Endothelial cell of umbilical vein (primary cell): ENCODE results near the gene LAMC1. TPM values are rescaled to one million over a fixed set of nuclear protein-coding genes. Genes with fewer than 3 reads are reported as not detected.

Experiments used
- BruUV-seq: library from RNA; stranded (reverse); fragments of 400-500 nt; replicated peaks from 2 replicates; lab custom pipeline; 2021; lab: Mats Ljungman, UMichigan
- CTCF ChIA-PET: fragments of 300-600, 350-600 bp; sonication (Branson Sonifier 250); formaldehyde crosslinking; loops from one replicate; lab custom pipeline; 2021; ENCODE audit warnings: antibody characterized with exemption, inconsistent platforms; lab: Charles Lee
- POLR2A ChIA-PET: fragments of 300-600, 350-600 bp; sonication (Branson Sonifier 250); formaldehyde crosslinking; loops from one replicate; lab custom pipeline; 2021; ENCODE audit warnings: antibody characterized with exemption, inconsistent platforms; lab: Charles Lee
- DNase-seq: peaks from one replicate; pipeline ENCODE4 v3.0.0-alpha.2; 2011; ENCODE audit warnings: low read depth, low spot score
- FAIRE-seq: peaks from 2 replicates; lab custom pipeline; 2011; peaks lifted over from hg19 to GRCh38; lab: Jason Lieb, UNC
- H2AFZ ChIP-seq: 2 replicates; pipeline ENCODE4 v1.6.0; 2012; ENCODE audit warnings: low read depth, low read length, control low read depth, inconsistent platforms
- H3K27ac ChIP-seq: 2 replicates; pipeline ENCODE4 v1.5.1; 2011; ENCODE audit warnings: low read depth, mild to moderate bottlenecking, control low read depth, low read length, moderate library complexity; ENCODE audit not compliant: insufficient read depth
- H3K27me3 ChIP-seq, 2 experiments: 2 replicates each; pipeline versions ENCODE4 v1.6.0 to v1.6.1; 2011; ENCODE audit warnings: low read length in 2 of 2, mixed read lengths in 1 of 2; ENCODE audit not compliant: control insufficient read depth in 2 of 2, insufficient read depth in 2 of 2
- H3K36me3 ChIP-seq, 2 experiments: 2 replicates in 1 of 2; 3 replicates in 1 of 2; pipeline ENCODE4 v1.5.1; 2011; ENCODE audit warnings: low read length in 2 of 2, mild to moderate bottlenecking in 1 of 2, moderate library complexity in 1 of 2; ENCODE audit not compliant: control insufficient read depth in 2 of 2, insufficient read depth in 2 of 2; ENCODE audit errors: extremely low read depth in 1 of 2
- H3K4me1 ChIP-seq: 3 replicates; pipeline ENCODE4 v1.5.1; 2011; ENCODE audit warnings: mild to moderate bottlenecking, low read length; ENCODE audit not compliant: control insufficient read depth, insufficient read depth; ENCODE audit errors: extremely low read depth
- H3K4me2 ChIP-seq: 2 replicates; pipeline ENCODE4 v1.6.1; 2011; ENCODE audit warnings: low read length, control low read depth, mixed read lengths; ENCODE audit not compliant: insufficient read depth
- H3K4me3 ChIP-seq, 3 experiments: fragments of 200-600 bp in 1 of 3; sonication (generic), shearing (Covaris generic) in 1 of 3; replicated peaks in 1 of 3; 2 replicates each; pipeline ENCODE4 v1.5.1; 2011 to 2016; ENCODE audit warnings: control low read depth in 3 of 3, low read length in 3 of 3, mild to moderate bottlenecking in 2 of 3, inconsistent platforms in 1 of 3, low read depth in 1 of 3, moderate library complexity in 1 of 3; ENCODE audit not compliant: insufficient read depth in 1 of 3
- H3K79me2 ChIP-seq: 2 replicates; pipeline ENCODE4 v1.6.0; 2012; ENCODE audit warnings: low read length, inconsistent platforms; ENCODE audit not compliant: control insufficient read depth, insufficient read depth
- H3K9ac ChIP-seq: replicated peaks from 2 replicates; pipeline ENCODE3; 2011; ENCODE audit warnings: low read length, control low read depth; ENCODE audit not compliant: insufficient read depth; ENCODE audit errors: extremely low read depth
- H3K9me1 ChIP-seq: replicated peaks from 3 replicates; pipeline ENCODE4 v1.6.0; 2011; ENCODE audit warnings: mild to moderate bottlenecking, low read length; ENCODE audit not compliant: control insufficient read depth, insufficient read depth; ENCODE audit errors: extremely low read depth
- H3K9me3 ChIP-seq: replicated peaks from 2 replicates; pipeline ENCODE4 v1.5.1; 2012; ENCODE audit warnings: low read length, inconsistent platforms; ENCODE audit not compliant: control insufficient read depth, insufficient read depth
- H4K20me1 ChIP-seq: replicated peaks from 2 replicates; pipeline ENCODE3; 2011; ENCODE audit warnings: mild to moderate bottlenecking, low read length; ENCODE audit not compliant: control insufficient read depth, insufficient read depth; ENCODE audit errors: extremely low read depth
- CTCF ChIP-seq, 2 donors: IDR thresholded peaks; 1 replicate in 1 of 2; 2 replicates in 1 of 2; pipeline ENCODE4 v1.5.1; 2011; ENCODE audit warnings: low read length in 2 of 2, mild to moderate bottlenecking in 2 of 2, moderate library complexity in 2 of 2, control low read depth in 1 of 2, inconsistent platforms in 1 of 2, low read depth in 1 of 2; ENCODE audit not compliant: insufficient read depth in 1 of 2; ENCODE audit errors: extremely low read depth in 1 of 2
- EZH2 ChIP-seq: IDR thresholded peaks from 2 replicates; pipeline ENCODE4 v1.6.1; 2012; ENCODE audit warnings: borderline replicate concordance, low read depth, mild to moderate bottlenecking, moderate library complexity, low read length, inconsistent platforms; ENCODE audit not compliant: severe bottlenecking
- FOS ChIP-seq: IDR thresholded peaks from 2 replicates; pipeline ENCODE4 v1.6.1; 2011; ENCODE audit warnings: mild to moderate bottlenecking, low read length, moderate library complexity, borderline replicate concordance; ENCODE audit not compliant: insufficient read depth
- GATA2 ChIP-seq: IDR thresholded peaks from 2 replicates; pipeline ENCODE4 v1.7.0; 2011; ENCODE audit warnings: low read depth, mild to moderate bottlenecking, moderate library complexity, mixed read lengths, low read length; ENCODE audit not compliant: insufficient read length, insufficient read depth
- JUN ChIP-seq: IDR thresholded peaks from 2 replicates; pipeline ENCODE4 v1.6.1; 2011; ENCODE audit warnings: borderline replicate concordance, low read depth; ENCODE audit not compliant: insufficient read length, insufficient read depth
- MAX ChIP-seq: IDR thresholded peaks from 2 replicates; pipeline ENCODE4 v1.6.1; 2011; ENCODE audit not compliant: insufficient read depth, insufficient read length
- MYC ChIP-seq: IDR thresholded peaks from one replicate; pipeline ENCODE4 v1.6.1; 2011; ENCODE audit warnings: mild to moderate bottlenecking, low read depth, low read length
- POLR2A ChIP-seq: IDR thresholded peaks from 2 replicates; pipeline ENCODE4 v1.6.1; 2012; ENCODE audit warnings: low read depth, mild to moderate bottlenecking, control low read depth, low read length
- POLR2AphosphoS5 ChIP-seq: IDR thresholded peaks from 2 replicates; pipeline ENCODE4 v1.6.1; 2012; ENCODE audit warnings: low read depth, mild to moderate bottlenecking, control low read depth, low read length, moderate library complexity; ENCODE audit not compliant: insufficient read depth
- dilution Hi-C: fragments of 300-500 bp; cut with MboI; formaldehyde crosslinking; loops from one replicate; pipeline ENCODE4 v1.15.0; 2019; ENCODE audit warnings: low sequenced_read_pairs; ENCODE audit not compliant: extremely low pct_ligation_motif_present
- intact Hi-C: fragments of 100-400 bp; cut with micrococcal nuclease; formaldehyde crosslinking; loops from one replicate; pipeline ENCODE4 v1.10.0; 2022
- polyA plus RNA-seq, 4 experiments: library from polyadenylated mRNA; depleted of rRNA in 3 of 4; stranded (reverse) in 3 of 4; unstranded in 1 of 4; fragments of >200 nt; gene quantifications; 2 replicates each; pipeline versions ENCODE4 v1.2.1 to v1.2.3, GENCODE V29; 2011 to 2012; ENCODE audit warnings: missing spikeins in 1 of 4
- total RNA-seq: library from RNA; stranded (reverse); gene quantifications from 2 replicates; pipeline ENCODE4 v1.2.3, GENCODE V29; 2021

Gene LAMC1
- total and polyA plus RNA-seq, 2 donors (not counting 3 experiments of a cell fraction or from before 2014, with no cell fraction given): 92.5 to 216 TPM

- H3K4me2 ChIP-seq: no peak overlapping the region
- H3K27ac ChIP-seq: no peak overlapping the region
- CTCF ChIA-PET: interaction anchor here (2.3 kb wide), 1 partner anchor 41 kb away, joined by 9 read pairs; no protein-coding TSS in a partner anchor
- no peak for DNase-seq
- POLR2A ChIA-PET: interaction anchor here (1.2 kb wide), 1 partner anchor 9 kb away, joined by 3 read pairs; no protein-coding TSS in a partner anchor
- dilution Hi-C loops (no loop called here), intact Hi-C loops (no loop called here)
- H3K79me2 ChIP-seq: no peaks in the 10 kb centered on the region
- no peaks in the 10 kb centered on the region for H3K9me3 ChIP-seq
- H3K4me3 ChIP-seq: no peak overlapping the region
- peaks cover 12% of the 10 kb centered on the region for H3K4me1 ChIP-seq
- H2AFZ ChIP-seq: no peak overlapping the region
- H3K27me3 ChIP-seq: no peaks in the 10 kb centered on the region
- TF ChIP-seq EZH2: no peak
- no peak for TF ChIP-seq FOS
- no peak overlapping the region for H3K9ac ChIP-seq
- no peak for FAIRE-seq
- H3K9me1 ChIP-seq: no peaks in the 10 kb centered on the region
- no peaks in the 10 kb centered on the region for H4K20me1 ChIP-seq
- BruUV-seq: no TSS peak
- no peaks in the 10 kb centered on the region for H3K36me3 ChIP-seq
Measured at GRCh38 chr1:183004141-183004540, 19.1 kb upstream of the LAMC1 start.

- FAIRE-seq (no peak), DNase-seq (no peak)
- Histone ChIP-seq H3K36me3 (no peaks in the 10 kb centered on the region), H3K79me2 (no peaks in the 10 kb centered on the region), H4K20me1 (no peaks in the 10 kb centered on the region), H3K9ac (no peak overlapping the region), H3K4me1 (peaks cover 5% of the 10 kb centered on the region), H3K27me3 (no peaks in the 10 kb centered on the region), H3K9me1 (no peaks in the 10 kb centered on the region), H3K27ac (no peak overlapping the region), H3K4me2 (no peak overlapping the region), H3K9me3 (no peaks in the 10 kb centered on the region), H2AFZ (no peak overlapping the region), H3K4me3 (no peak overlapping the region)
- CTCF ChIA-PET: interaction anchor here (1.3 to 1.6 kb wide), 2 partner anchors 29 to 49 kb away, joined by 5 read pairs; no protein-coding TSS in a partner anchor
- intact Hi-C loops: no loop called here
- TF ChIP-seq JUN: no peak
- no peak for TF ChIP-seq FOS
- no peak for TF ChIP-seq MAX
- TF ChIP-seq EZH2: no peak
- no peak for TF ChIP-seq CTCF (IDR thresholded peaks at IDR 0.05; ENCODE audit: extremely low read depth in 1 of 2, insufficient read depth in 1 of 2, low read depth in 1 of 2, low read length in 2 of 2)
- TF ChIP-seq GATA2: no peak
- no peak for TF ChIP-seq POLR2AphosphoS5
- TF ChIP-seq MYC: no peak
- no peak for TF ChIP-seq POLR2A
- dilution Hi-C loops: no loop called here
- no TSS peak for BruUV-seq
- POLR2A ChIA-PET: no interaction called here
Measured at GRCh38 chr1:183011859-183012258, 11.4 kb upstream of the LAMC1 start.
